ENCODE results near the gene DNTT. TPM values are rescaled to one million over a fixed set of nuclear protein-coding genes. Genes with fewer than 3 reads are reported as not detected.

Gene DNTT
- total RNA-seq, 2 experiments from 2014 or later, result not detected

DNA sequence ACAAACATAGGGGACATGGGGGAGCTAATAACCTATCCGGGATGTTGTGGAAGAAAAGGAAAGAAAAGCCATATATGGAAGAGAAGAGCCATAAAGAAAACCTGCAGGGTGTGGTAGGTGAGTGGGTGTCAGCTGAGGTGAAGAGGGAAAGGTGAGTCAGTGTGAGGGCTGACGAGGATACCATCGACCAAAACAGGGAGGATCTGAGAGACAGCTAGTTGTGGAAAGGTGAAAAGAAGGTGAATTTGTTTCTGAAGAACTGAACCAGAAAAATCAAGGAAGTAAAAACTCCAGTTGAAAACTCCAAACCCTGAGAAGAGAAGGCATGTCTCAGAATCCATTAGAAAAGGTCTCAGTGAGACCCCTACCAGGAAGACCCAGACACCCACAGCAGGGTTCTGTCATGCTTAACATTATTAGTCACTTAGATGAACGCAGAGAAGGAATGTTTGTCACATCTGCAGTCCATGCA lies 37.0 kb upstream of the DNTT start:
- ChIA-PET CTCF (no interaction called here), POLR2A (no interaction called here)
- no peak for DNase-seq
- Mint-ChIP-seq H3K27ac (no peak overlapping the region), H3K27me3 (ENCODE audit: low read depth) (peaks cover 17% of the 10 kb centered on the region), H3K9me3 (ENCODE audit: insufficient read depth) (no peaks in the 10 kb centered on the region), H3K36me3 (ENCODE audit: low read depth) (no peaks in the 10 kb centered on the region), H3K4me3 (no peak overlapping the region), H3K4me1 (ENCODE audit: low read depth) (no peaks in the 10 kb centered on the region)
- ATAC-seq, result no peak

DNA sequence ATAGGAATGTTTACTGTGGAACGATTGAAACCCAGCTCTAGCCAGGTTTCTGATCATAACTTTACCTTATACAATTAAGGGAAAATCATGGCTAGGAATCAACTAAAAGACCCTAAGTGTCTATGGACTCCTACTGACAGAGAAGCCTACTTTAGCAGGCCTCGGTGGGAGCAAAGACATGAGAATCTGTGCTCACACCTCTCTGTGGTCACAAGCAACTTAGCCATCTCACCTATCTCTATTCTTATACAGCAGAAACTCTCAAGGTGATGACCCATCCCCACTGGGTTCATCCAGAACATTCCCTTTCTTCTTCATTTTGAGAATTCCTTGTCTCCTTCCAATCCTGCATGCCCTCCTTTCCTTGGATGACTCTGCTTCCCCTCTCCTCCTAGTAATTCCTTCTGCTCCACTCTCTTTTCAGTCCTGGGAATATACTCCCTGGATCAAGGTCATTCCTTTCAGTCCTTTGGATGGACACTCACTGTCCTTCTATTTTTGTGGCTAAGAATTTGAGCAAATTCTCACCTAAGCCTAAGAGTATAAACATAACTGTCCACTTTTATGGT lies 35.8 kb upstream of the DNTT start:
- no peaks in the 10 kb centered on the region for H3K4me1 Mint-ChIP-seq (ENCODE audit: low read depth)
- H3K27ac Mint-ChIP-seq, result no peak overlapping the region
- no peaks in the 10 kb centered on the region for H3K9me3 Mint-ChIP-seq (ENCODE audit: insufficient read depth)
- ChIA-PET POLR2A (no interaction called here), CTCF (no interaction called here)
- no peak overlapping the region for H3K4me3 Mint-ChIP-seq
- DNase-seq (no peak), ATAC-seq (no peak)
- peaks cover 19% of the 10 kb centered on the region for H3K27me3 Mint-ChIP-seq (ENCODE audit: low read depth)
- no peaks in the 10 kb centered on the region for H3K36me3 Mint-ChIP-seq (ENCODE audit: low read depth)

DNA sequence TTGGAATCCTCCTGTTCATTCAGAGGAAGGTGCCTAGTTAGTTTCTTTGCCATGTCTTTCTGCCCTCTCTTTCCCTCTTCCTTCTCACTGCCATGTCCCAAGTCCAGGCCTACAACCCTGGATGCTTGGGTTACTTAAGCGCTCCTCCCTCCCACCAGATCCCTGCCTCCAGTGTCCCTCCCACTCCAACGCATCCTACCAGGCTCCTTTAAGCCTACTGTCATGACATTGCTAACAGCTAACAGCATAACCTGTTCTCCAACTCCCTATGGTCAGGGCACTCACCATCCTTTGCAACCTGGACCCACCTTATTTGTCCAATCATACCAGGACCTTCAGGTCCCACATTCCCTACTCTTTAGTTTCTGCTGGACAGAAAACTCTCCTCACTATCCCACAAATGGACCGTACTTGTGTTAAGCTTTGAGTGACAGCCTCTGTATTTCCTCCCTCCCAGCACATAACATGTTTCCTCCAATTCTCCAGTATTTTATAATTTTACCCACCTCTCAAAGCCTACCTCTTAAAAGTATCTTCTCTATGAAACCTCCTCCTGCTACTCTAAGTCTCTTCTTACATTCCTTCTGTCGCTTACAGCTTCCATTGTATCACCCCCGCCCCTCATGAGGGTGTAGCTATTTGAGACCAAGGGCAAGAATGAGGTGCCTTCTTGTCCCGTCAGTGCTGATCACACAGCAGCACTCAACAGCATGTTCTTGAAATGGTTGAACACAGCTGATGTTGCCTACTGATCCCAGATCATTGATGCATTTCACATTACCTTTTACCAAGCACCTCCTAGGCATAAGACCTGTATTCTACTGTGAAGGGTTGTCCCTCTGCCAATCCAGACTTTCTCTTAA lies 34.6 kb upstream of the DNTT start:
- Mint-ChIP-seq H3K4me3 (no peak overlapping the region), H3K9me3 (ENCODE audit: insufficient read depth) (no peaks in the 10 kb centered on the region), H3K27me3 (ENCODE audit: low read depth) (peaks cover 19% of the 10 kb centered on the region), H3K27ac (no peak overlapping the region), H3K36me3 (ENCODE audit: low read depth) (no peaks in the 10 kb centered on the region), H3K4me1 (ENCODE audit: low read depth) (no peaks in the 10 kb centered on the region)
- ChIA-PET POLR2A (no interaction called here), CTCF (interaction anchor here (0.9 kb wide), 1 partner anchor 70 kb away, joined by 3 read pairs; no protein-coding TSS in a partner anchor)
- ATAC-seq (no peak), DNase-seq (no peak)

DNA sequence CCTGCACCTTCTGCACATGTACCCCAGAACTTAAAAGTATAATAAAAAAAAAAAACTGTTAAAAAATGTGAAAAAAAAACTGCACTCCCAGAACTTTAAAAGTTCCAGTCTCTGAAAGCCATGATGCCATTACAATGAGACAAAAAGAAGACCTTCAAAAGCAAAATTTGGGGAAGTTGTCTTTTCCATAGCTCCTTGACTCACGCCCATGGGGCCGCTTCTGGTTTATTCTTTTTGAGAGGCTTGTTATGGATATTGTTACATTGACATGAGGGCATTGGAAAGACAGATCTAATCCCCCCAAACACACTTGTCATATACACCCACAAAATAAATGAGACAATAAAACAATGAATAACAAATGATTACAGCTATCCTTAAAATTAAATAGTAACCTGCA lies 33.7 kb upstream of the DNTT start:
- DNase-seq (no peak), ATAC-seq (no peak)
- Mint-ChIP-seq H3K9me3 (ENCODE audit: insufficient read depth) (no peaks in the 10 kb centered on the region), H3K27me3 (ENCODE audit: low read depth) (peaks cover 17% of the 10 kb centered on the region), H3K4me1 (ENCODE audit: low read depth) (no peaks in the 10 kb centered on the region), H3K36me3 (ENCODE audit: low read depth) (no peaks in the 10 kb centered on the region), H3K27ac (no peak overlapping the region), H3K4me3 (no peak overlapping the region)
- CTCF ChIA-PET, result no interaction called here
- POLR2A ChIA-PET, result no interaction called here

DNA sequence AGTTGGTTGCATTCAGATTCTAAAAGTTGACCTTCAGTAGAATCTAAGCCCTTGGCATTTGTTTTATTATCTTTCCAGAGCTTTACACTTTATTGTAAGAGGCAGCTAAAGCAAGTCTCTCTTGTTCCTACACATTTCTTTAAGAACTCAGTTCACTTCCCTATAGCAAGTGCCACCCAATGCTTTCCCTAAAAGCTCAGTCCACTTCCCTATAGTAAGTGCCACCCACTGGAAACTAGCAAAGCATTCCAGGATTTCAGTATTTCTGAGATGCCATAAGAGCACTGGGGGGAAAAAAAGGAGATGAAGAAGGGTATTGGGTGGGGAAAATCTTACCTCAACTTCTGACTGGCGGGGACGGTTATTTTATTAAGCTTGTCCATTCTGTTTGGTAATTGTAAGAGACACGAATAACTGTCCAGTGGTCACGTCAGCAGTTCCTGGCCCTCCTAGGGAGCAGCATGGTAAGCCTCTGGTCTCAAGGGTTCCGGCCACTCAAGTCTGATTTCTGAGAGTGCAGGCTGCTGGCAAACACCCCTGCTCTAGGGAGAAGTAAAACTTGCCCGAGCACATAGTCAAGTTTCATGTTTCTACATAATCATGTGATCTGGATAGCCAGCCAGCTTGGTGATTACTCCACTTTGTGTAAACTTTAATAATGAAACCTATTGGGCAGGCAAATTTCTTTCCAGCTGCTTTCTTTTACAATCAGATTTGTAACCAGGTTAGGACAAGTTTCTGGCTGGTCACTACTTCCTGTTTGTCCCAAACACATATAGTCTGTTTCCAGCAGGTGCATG lies 33.0 kb upstream of the DNTT start, which contains the start of gene BLNK:
TSS of gene BLNK (minus strand) at position 554 of the 800 bp plus-strand sequence. CDS start at position 383, 171 bp downstream.
- H3K27ac Mint-ChIP-seq, result no peak within 1 kb of the TSS
- ChIA-PET CTCF (no interaction called here), POLR2A (no interaction called here)
- ATAC-seq (no peak), DNase-seq (no peak)
- peaks cover 17% of the 10 kb centered on the region for H3K27me3 Mint-ChIP-seq (ENCODE audit: low read depth)
- no peaks in the 10 kb centered on the region for H3K36me3 Mint-ChIP-seq (ENCODE audit: low read depth)
- H3K9me3 Mint-ChIP-seq (ENCODE audit: insufficient read depth), result no peaks in the 10 kb centered on the region
- no peak within 1 kb of the TSS for H3K4me3 Mint-ChIP-seq
- no peaks in the 10 kb centered on the region for H3K4me1 Mint-ChIP-seq (ENCODE audit: low read depth)

DNA sequence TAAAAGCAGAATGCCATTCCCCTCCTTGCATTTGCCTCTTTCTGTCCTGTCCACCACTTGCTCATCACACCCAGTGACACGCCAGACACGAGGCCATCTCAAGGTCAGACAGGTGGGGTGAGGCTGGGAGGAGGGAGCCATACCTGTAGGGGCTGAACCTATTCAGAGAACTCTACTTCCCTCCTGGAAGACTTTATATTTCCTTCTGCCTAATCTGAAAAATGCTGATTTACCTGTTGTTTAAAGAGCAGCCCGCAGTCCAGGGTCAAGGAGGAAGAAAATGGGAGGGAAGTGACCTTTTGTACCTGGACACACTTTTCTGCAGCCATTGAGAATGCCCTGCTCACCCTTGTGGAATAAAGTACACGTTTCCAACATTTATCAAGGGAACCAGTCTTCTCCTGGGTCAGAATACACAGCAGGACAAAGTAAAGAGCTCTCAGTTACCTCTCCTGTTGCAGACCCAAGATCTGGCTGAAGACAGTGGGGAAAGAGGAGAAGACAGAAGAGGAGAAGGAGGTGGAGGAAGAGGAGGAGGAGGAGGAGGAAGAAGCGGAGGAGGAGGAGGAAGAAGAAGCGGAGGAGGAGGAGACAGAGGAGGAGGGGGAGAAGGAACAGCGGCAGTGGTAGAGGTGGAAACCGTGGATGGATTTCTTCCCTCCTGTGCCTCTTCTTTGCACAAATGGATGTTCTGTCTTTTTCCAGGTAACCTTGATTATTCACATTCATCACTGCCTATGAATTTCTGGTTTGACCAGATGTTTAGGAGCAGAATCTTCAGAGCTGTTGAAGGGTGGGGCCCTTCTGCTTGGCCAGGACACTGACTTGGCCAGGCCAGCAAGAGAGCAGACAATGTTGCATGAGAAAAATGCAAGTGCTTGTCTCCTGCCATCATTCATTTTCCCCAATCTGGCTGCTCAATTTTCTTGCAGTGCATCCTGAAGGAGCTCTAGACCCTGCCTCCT lies 31.6 kb upstream of the DNTT start:
- CTCF ChIA-PET, result no interaction called here
- POLR2A ChIA-PET, result no interaction called here
- ATAC-seq (no peak), DNase-seq (no peak)
- Mint-ChIP-seq H3K4me1 (ENCODE audit: low read depth) (no peaks in the 10 kb centered on the region), H3K27ac (no peak overlapping the region), H3K36me3 (ENCODE audit: low read depth) (no peaks in the 10 kb centered on the region), H3K9me3 (ENCODE audit: insufficient read depth) (no peaks in the 10 kb centered on the region), H3K27me3 (ENCODE audit: low read depth) (peaks cover 16% of the 10 kb centered on the region), H3K4me3 (no peak overlapping the region)

DNA sequence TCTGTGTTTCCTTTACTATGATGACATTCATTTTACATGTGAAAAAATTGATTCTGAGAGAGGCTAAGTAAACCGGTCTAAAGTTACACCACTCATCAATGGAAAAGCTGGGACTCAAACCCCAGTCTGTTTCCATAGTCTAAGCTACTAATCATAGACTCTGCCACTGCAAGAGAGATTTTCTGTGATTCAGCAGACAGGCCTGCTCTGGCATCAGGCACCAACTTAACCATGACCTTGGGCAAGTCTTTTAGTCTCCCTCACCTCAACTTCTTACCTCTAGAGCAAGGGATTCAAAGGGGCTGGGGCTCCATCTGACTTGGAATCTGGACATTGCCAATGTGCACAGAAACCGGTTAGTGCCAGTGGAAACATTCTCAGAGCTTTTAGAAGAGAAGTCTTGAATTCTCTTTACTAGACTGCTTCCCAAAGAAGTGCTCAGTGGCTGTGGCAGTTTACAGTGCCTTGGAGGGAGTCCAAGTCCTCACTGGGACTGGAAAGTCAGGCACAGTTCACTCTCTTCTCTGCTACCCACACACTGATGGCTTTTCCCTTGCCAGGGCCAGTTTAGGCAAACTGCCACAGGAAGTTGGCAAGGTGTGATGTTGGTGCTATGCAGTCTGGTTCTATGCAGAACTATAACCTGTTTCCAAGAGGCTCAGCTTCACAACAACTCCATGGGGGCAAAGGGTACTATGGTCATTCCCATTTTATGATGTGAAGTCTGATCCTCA lies 28.4 kb upstream of the DNTT start:
- H3K9me3 Mint-ChIP-seq (ENCODE audit: insufficient read depth), result no peaks in the 10 kb centered on the region
- H3K4me1 Mint-ChIP-seq (ENCODE audit: low read depth), result no peaks in the 10 kb centered on the region
- H3K36me3 Mint-ChIP-seq (ENCODE audit: low read depth), result no peaks in the 10 kb centered on the region
- no peak for DNase-seq
- no peak for ATAC-seq
- ChIA-PET POLR2A (no interaction called here), CTCF (interaction anchor here (1.1 kb wide), 1 partner anchor 46 kb away, joined by 4 read pairs; no protein-coding TSS in a partner anchor)
- no peak overlapping the region for H3K4me3 Mint-ChIP-seq
- H3K27ac Mint-ChIP-seq, result no peak overlapping the region
- H3K27me3 Mint-ChIP-seq (ENCODE audit: low read depth), result peaks cover 13% of the 10 kb centered on the region

DNA sequence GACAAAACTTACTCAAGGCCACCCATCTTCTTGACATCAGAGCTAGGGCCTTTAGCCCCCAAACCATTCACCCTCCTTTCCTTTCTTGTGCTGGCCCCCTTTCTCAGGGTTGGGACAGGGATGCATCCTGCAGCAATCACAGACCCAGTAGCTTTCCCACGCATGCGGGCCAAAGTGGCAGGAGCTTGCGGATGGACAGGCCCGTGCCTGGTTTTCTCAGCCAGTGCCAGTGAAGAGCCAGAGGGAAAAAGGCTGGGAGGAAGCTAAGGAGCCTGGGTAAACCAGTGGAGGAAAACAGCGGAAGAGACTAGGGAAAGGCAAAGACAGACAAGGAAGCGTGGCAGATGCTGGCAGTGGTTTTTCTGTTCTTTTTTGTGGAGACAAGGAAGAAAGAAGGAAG lies 27.8 kb upstream of the DNTT start:
- H3K4me1 Mint-ChIP-seq (ENCODE audit: low read depth), result no peaks in the 10 kb centered on the region
- no peak overlapping the region for H3K27ac Mint-ChIP-seq
- no peaks in the 10 kb centered on the region for H3K36me3 Mint-ChIP-seq (ENCODE audit: low read depth)
- peaks cover 13% of the 10 kb centered on the region for H3K27me3 Mint-ChIP-seq (ENCODE audit: low read depth)
- no peak overlapping the region for H3K4me3 Mint-ChIP-seq
- ChIA-PET POLR2A (no interaction called here), CTCF (interaction anchor here (1.1 kb wide), 1 partner anchor 47 kb away, joined by 4 read pairs; no protein-coding TSS in a partner anchor)
- ATAC-seq, result no peak
- H3K9me3 Mint-ChIP-seq (ENCODE audit: insufficient read depth), result no peaks in the 10 kb centered on the region
- no peak for DNase-seq

DNA sequence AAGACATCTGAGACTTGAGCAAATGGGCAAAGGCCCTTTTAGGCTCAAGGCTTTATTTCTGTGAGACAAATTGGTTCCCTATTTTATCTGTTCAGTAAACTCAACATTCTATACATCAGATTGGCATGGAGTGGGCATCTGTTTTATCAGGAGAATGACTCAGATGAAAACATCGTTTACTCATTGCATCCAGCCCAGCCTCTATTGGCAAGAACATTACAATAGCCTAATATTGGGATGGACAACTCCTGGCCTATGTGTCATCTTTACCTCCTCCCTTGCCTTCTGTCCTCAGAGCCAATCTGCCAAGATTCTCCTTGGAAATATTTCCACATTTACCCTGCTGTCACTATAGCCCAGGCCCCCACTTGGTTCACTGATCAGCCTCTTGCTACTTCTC lies 27.4 kb upstream of the DNTT start:
- Mint-ChIP-seq H3K27ac (no peak overlapping the region), H3K9me3 (ENCODE audit: insufficient read depth) (no peaks in the 10 kb centered on the region), H3K4me3 (no peak overlapping the region), H3K27me3 (ENCODE audit: low read depth) (peaks cover 13% of the 10 kb centered on the region), H3K36me3 (ENCODE audit: low read depth) (no peaks in the 10 kb centered on the region), H3K4me1 (ENCODE audit: low read depth) (no peaks in the 10 kb centered on the region)
- ChIA-PET POLR2A (no interaction called here), CTCF (interaction anchor here (1.1 kb wide), 1 partner anchor 47 kb away, joined by 4 read pairs; no protein-coding TSS in a partner anchor)
- ATAC-seq (no peak), DNase-seq (no peak)

DNA sequence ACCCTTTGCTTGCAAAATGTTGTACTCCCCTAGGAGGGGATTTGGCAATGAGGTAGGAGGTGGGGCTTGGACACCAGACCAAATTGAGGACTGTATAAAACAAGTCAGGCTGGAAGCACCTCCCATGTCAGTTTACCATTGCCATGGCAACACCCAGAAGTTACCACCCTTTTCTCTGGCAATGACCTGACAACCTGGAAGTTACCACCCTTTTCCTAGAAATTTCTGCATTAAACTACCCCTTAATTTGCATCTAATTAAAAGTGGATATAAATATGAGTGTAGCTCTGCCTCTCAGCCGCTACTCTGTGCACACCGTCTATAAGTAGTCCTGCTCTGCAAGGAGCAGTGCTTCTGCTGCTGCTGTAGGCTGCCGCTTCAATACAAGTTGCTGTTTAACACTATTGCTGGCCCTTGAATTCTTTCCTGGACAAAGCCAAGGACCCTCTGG lies 25.0 kb upstream of the DNTT start:
- Mint-ChIP-seq H3K4me3 (no peak overlapping the region), H3K36me3 (ENCODE audit: low read depth) (no peaks in the 10 kb centered on the region), H3K27ac (no peak overlapping the region), H3K9me3 (ENCODE audit: insufficient read depth) (no peaks in the 10 kb centered on the region), H3K4me1 (ENCODE audit: low read depth) (no peaks in the 10 kb centered on the region), H3K27me3 (ENCODE audit: low read depth) (peaks cover 6% of the 10 kb centered on the region)
- ChIA-PET POLR2A (no interaction called here), CTCF (interaction anchor here (0.7 to 1.0 kb wide), 2 partner anchors 46 to 50 kb away, joined by 3 to 4 read pairs; no protein-coding TSS in a partner anchor)
- no peak for ATAC-seq
- no peak for DNase-seq

DNA sequence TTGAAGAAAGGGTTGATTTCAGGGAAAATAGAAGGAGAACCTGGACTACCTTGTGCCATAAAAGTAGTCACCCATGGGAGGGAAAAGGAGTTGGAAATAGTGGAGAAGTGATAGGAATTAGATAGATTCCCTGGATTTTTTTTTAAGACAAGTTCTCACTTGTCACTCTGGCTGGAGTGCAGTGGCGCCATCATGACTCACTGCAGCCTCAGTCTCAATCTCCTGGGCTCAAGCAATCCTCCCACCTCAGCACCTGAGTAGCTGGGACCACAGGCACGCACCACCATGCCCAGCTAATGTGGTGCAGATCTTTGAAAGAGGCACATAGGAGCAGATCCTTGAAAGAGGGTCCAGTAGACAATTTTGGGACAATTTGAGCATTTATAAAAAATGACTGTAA lies 23.4 kb upstream of the DNTT start:
- H3K27me3 Mint-ChIP-seq (ENCODE audit: low read depth), result peaks cover 6% of the 10 kb centered on the region
- DNase-seq (no peak), ATAC-seq (no peak)
- H3K27ac Mint-ChIP-seq, result no peak overlapping the region
- H3K4me3 Mint-ChIP-seq, result no peak overlapping the region
- CTCF ChIA-PET, result no interaction called here
- POLR2A ChIA-PET, result no interaction called here
- H3K9me3 Mint-ChIP-seq (ENCODE audit: insufficient read depth), result no peaks in the 10 kb centered on the region
- H3K36me3 Mint-ChIP-seq (ENCODE audit: low read depth), result no peaks in the 10 kb centered on the region
- H3K4me1 Mint-ChIP-seq (ENCODE audit: low read depth), result no peaks in the 10 kb centered on the region
